ENCODE results near the gene DCPS.

DNA sequence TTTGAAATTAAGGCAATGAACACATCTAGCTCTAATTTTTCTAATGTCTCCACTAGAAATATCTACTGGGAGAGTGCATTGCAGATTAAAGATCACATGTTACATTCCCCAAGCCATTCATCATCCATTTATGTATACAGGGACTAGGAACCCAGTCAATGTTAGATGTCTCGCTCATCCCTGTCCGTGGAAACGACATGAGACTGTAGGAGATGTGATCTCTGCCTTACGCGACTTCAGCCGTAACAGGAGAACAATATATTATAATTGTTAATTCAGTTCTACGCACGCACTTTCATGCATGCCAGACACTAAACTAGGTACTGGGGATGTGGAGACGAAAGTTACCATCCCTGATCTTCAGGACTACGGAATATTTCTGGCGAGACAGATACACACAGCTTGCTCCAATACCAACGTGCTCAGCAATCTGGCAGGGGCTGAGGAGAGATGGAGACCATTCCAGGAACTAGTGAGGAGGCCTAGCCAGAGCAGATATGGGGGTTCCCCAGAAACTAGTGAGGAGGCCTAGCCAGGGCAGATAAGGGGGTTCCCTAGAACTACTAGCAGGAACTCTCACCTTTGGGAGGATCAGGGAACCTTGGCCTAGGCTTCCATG, 706 bp downstream of the DCPS start:
- TF ChIP-seq POLR2AphosphoS5 (IDR thresholded peaks at IDR 0.05; ENCODE audit: low read depth, low read length): no peak
- TF ChIP-seq, protein P1, sequence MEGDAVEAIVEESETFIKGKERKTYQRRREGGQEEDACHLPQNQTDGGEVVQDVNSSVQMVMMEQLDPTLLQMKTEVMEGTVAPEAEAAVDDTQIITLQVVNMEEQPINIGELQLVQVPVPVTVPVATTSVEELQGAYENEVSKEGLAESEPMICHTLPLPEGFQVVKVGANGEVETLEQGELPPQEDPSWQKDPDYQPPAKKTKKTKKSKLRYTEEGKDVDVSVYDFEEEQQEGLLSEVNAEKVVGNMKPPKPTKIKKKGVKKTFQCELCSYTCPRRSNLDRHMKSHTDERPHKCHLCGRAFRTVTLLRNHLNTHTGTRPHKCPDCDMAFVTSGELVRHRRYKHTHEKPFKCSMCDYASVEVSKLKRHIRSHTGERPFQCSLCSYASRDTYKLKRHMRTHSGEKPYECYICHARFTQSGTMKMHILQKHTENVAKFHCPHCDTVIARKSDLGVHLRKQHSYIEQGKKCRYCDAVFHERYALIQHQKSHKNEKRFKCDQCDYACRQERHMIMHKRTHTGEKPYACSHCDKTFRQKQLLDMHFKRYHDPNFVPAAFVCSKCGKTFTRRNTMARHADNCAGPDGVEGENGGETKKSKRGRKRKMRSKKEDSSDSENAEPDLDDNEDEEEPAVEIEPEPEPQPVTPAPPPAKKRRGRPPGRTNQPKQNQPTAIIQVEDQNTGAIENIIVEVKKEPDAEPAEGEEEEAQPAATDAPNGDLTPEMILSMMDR (IDR thresholded peaks at IDR 0.05): no peak
- TF ChIP-seq, protein P2, sequence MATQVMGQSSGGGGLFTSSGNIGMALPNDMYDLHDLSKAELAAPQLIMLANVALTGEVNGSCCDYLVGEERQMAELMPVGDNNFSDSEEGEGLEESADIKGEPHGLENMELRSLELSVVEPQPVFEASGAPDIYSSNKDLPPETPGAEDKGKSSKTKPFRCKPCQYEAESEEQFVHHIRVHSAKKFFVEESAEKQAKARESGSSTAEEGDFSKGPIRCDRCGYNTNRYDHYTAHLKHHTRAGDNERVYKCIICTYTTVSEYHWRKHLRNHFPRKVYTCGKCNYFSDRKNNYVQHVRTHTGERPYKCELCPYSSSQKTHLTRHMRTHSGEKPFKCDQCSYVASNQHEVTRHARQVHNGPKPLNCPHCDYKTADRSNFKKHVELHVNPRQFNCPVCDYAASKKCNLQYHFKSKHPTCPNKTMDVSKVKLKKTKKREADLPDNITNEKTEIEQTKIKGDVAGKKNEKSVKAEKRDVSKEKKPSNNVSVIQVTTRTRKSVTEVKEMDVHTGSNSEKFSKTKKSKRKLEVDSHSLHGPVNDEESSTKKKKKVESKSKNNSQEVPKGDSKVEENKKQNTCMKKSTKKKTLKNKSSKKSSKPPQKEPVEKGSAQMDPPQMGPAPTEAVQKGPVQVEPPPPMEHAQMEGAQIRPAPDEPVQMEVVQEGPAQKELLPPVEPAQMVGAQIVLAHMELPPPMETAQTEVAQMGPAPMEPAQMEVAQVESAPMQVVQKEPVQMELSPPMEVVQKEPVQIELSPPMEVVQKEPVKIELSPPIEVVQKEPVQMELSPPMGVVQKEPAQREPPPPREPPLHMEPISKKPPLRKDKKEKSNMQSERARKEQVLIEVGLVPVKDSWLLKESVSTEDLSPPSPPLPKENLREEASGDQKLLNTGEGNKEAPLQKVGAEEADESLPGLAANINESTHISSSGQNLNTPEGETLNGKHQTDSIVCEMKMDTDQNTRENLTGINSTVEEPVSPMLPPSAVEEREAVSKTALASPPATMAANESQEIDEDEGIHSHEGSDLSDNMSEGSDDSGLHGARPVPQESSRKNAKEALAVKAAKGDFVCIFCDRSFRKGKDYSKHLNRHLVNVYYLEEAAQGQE (IDR thresholded peaks at IDR 0.05; ENCODE audit: insufficient read depth in 1 of 2, low read depth in 2 of 2, low read length in 1 of 2): no peak
- no peak for TF ChIP-seq SIN3A (IDR thresholded peaks at IDR 0.05; ENCODE audit: borderline replicate concordance, insufficient read depth, low read depth, low read length)
